Natural killer cell (primary cell): Measurements from ENCODE around the gene NTM. TPM values are rescaled to one million over a fixed set of nuclear protein-coding genes. Genes with fewer than 3 reads are reported as not detected.

Source experiments
- ATAC-seq, 3 donors: fragments of 150-1000 bp in 2 of 3; fragments of 200-7000 bp in 1 of 3; cut with Tn5 transposase; 1 replicate in 1 of 3; 2 replicates in 2 of 3; pipeline ENCODE4 v1.10.0; 2021; ENCODE audit warnings: mild to moderate bottlenecking in 2 of 3, moderate library complexity in 2 of 3
- DNase-seq, 2 donors: peaks; one replicate each; pipeline versions ENCODE4 v3.0.0 to v3.0.0-alpha.2; 2013 to 2021; ENCODE audit warnings: mixed read lengths in 1 of 2
- H3K27ac ChIP-seq: one replicate; pipeline ENCODE4 v1.5.1; 2013; ENCODE audit warnings: mild to moderate bottlenecking, low read length
- H3K27me3 ChIP-seq: one replicate; pipeline ENCODE4 v1.6.1; 2013; ENCODE audit warnings: low read length; ENCODE audit not compliant: control insufficient read depth, insufficient read depth
- H3K36me3 ChIP-seq: one replicate; pipeline ENCODE4 v1.6.1; 2013; ENCODE audit warnings: low read length; ENCODE audit not compliant: control insufficient read depth, insufficient read depth
- H3K4me1 ChIP-seq: one replicate; pipeline ENCODE4 v1.6.1; 2013; ENCODE audit warnings: low read length; ENCODE audit not compliant: control insufficient read depth, insufficient read depth
- H3K4me3 ChIP-seq: one replicate; pipeline ENCODE4 v1.5.1; 2013; ENCODE audit warnings: low read length
- H3K9me3 ChIP-seq: one replicate; pipeline ENCODE4 v1.6.1; 2013; ENCODE audit warnings: low read length; ENCODE audit not compliant: control insufficient read depth, insufficient read depth
- H3K27ac Mint-ChIP-seq, 2 donors: one replicate each; pipeline ENCODE4 v1.8.0; 2022; ENCODE audit warnings: mild to moderate bottlenecking in 2 of 2, mixed read lengths in 2 of 2, moderate library complexity in 1 of 2
- H3K27me3 Mint-ChIP-seq, 2 donors: one replicate each; pipeline ENCODE4 v1.8.0; 2022; ENCODE audit warnings: low read depth in 2 of 2, mixed read lengths in 2 of 2
- H3K36me3 Mint-ChIP-seq: one replicate; pipeline ENCODE4 v1.8.0; 2022; ENCODE audit warnings: mixed read lengths
- H3K4me1 Mint-ChIP-seq, 2 donors: one replicate each; pipeline ENCODE4 v1.8.0; 2022; ENCODE audit warnings: mixed read lengths in 2 of 2
- H3K4me3 Mint-ChIP-seq: one replicate; pipeline ENCODE4 v1.8.0; 2022; ENCODE audit warnings: mild to moderate bottlenecking, moderate library complexity, mixed read lengths
- H3K9me3 Mint-ChIP-seq, 2 donors: one replicate each; pipeline ENCODE4 v1.8.0; 2022; ENCODE audit warnings: mixed read lengths in 2 of 2
- WGBS: methylation state at CpG from one replicate; pipeline ENCODE4 v1.1.7; 2013; ENCODE audit warnings: missing lambda C conversion rate; ENCODE audit not compliant: insufficient coverage; 5-methylcytosine and 5-hydroxymethylcytosine counted together
- intact Hi-C: fragments of 100-400 bp; cut with micrococcal nuclease; formaldehyde crosslinking; loops from one replicate; pipeline ENCODE4 v1.14.2; 2022
- total RNA-seq, 4 donors: library from RNA; stranded (reverse); fragments of 120-200 nt in 1 of 4; gene quantifications; one replicate each; pipeline versions ENCODE4 v1.2.3 to v1.2.4, GENCODE V29; 2013 to 2022
- TF ChIP-seq, protein P1 (sequence below): fragments of 200-600 bp; IDR thresholded peaks from one replicate; pipeline ENCODE4 v1.8.0; 2022; ENCODE audit warnings: antibody characterized with exemption

NTM gene
- total RNA-seq, 3 donors from 2014 or later (not counting 1 experiment from before 2014, with no cell fraction given), result not detected

DNA sequence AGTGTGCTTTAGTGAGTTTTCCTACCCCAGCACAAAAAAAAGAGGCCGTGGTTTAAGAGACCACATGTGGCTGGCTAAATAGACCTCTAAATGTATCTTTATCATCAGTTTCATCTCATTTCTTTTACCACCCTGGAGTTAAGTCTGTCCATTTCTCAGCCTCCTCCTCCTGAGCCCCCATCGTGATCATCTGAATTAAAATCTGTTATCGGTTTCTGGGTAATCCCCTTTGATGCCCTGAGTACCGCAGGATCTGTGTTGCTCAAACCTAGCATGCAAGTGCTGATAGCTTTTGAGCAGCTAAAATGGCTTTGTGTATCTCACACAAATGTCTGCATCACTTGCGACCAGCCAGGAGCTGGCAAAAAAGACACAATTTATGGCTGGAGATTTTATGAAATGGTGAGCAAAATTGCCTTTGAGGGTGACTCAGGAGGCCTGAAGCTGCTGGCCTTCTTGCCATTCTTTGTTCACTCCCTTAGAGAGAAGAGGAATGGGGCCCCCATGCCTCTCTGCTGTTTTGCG is 236.5 kb downstream of the NTM start:
- peaks cover 4 to 5% of the 10 kb centered on the region in 2 donors for H3K27me3 Mint-ChIP-seq
- intact Hi-C loops, result no loop called here
- WGBS, result 90% methylated on average over 6 of the region's 6 CpGs

DNA sequence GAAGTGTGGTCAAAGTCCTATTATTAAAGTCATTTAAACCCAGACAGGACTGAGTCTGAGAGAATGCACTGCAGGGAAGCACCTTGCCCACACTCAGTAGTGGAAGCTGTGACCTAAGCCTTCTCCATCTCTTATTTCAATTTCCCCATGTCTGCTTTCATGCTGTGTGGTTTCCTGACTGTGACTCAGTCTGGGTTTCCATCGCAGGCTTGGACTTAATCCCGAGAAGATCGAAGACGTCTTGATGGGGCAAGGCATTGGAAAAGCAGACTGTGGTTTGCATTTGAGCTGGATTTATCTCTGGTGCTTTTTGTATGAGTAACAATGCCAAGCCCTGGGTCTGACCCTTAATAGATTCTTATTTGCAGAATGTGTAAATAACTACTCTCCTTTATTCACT is 238.9 kb downstream of the NTM start:
- no peaks in the 10 kb centered on the region for H3K36me3 ChIP-seq
- no peaks in the 10 kb centered on the region for H3K4me1 ChIP-seq
- H3K4me3 ChIP-seq, result no peak overlapping the region
- H3K27ac ChIP-seq, result no peak overlapping the region
- DNase-seq (no peak), ATAC-seq (no peak)
- no peak overlapping the region for H3K4me3 Mint-ChIP-seq
- no peaks in the 10 kb centered on the region for H3K9me3 ChIP-seq
- no peaks in the 10 kb centered on the region for H3K4me1 Mint-ChIP-seq
- 14% methylated on average over 4 of the region's 4 CpGs for WGBS
- TF ChIP-seq, protein P1, sequence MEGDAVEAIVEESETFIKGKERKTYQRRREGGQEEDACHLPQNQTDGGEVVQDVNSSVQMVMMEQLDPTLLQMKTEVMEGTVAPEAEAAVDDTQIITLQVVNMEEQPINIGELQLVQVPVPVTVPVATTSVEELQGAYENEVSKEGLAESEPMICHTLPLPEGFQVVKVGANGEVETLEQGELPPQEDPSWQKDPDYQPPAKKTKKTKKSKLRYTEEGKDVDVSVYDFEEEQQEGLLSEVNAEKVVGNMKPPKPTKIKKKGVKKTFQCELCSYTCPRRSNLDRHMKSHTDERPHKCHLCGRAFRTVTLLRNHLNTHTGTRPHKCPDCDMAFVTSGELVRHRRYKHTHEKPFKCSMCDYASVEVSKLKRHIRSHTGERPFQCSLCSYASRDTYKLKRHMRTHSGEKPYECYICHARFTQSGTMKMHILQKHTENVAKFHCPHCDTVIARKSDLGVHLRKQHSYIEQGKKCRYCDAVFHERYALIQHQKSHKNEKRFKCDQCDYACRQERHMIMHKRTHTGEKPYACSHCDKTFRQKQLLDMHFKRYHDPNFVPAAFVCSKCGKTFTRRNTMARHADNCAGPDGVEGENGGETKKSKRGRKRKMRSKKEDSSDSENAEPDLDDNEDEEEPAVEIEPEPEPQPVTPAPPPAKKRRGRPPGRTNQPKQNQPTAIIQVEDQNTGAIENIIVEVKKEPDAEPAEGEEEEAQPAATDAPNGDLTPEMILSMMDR, result no peak
- peaks cover 4 to 5% of the 10 kb centered on the region in 2 donors for H3K27me3 Mint-ChIP-seq
- peaks cover 0 to 3% of the 10 kb centered on the region in 2 donors for H3K9me3 Mint-ChIP-seq
- no peaks in the 10 kb centered on the region for H3K27me3 ChIP-seq
- H3K27ac Mint-ChIP-seq, result no peak overlapping the region
- intact Hi-C loops, result no loop called here
- no peaks in the 10 kb centered on the region for H3K36me3 Mint-ChIP-seq

More for the DNA sequence above, 236.5 kb downstream of the NTM start:
- Mint-ChIP-seq H3K36me3 (no peaks in the 10 kb centered on the region), H3K4me1 (no peaks in the 10 kb centered on the region), H3K27ac (no peak overlapping the region), H3K4me3 (no peak overlapping the region), H3K9me3 (peaks cover 0 to 3% of the 10 kb centered on the region in 2 donors)
- H3K9me3 ChIP-seq, result no peaks in the 10 kb centered on the region
- no peaks in the 10 kb centered on the region for H3K4me1 ChIP-seq
- H3K4me3 ChIP-seq, result no peak overlapping the region
- no peak overlapping the region for H3K27ac ChIP-seq
- H3K36me3 ChIP-seq, result no peaks in the 10 kb centered on the region
- TF ChIP-seq, protein P1, result no peak
- DNase-seq, result no peak
- H3K27me3 ChIP-seq, result no peaks in the 10 kb centered on the region
- ATAC-seq, result no peak

DNA sequence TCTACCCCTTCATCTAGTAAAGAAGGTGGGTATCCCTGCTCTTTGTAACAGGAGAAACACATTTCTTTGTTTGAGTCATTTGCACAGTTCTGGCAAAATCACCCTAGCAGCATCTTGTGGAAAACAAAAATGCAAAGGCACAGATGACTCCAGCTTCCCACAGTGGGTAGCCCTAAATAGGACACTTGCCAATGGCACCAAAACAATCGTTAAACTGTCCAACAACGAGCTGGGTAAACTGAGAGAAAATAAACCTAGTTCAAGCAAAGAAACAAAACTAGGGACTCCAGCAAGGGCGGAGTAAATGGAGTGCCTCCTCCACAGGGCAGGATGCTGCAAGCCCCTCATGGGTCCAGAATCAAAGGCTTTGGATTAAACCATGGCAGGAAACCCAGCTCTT is 239.5 kb downstream of the NTM start:
- WGBS, result 70% methylated on average over 3 of the region's 3 CpGs
- Histone ChIP-seq H3K4me3 (no peak overlapping the region), H3K36me3 (no peaks in the 10 kb centered on the region), H3K27ac (no peak overlapping the region), H3K27me3 (no peaks in the 10 kb centered on the region), H3K4me1 (no peaks in the 10 kb centered on the region), H3K9me3 (no peaks in the 10 kb centered on the region)
- no peak overlapping the region for H3K27ac Mint-ChIP-seq
- DNase-seq (no peak), ATAC-seq (no peak)
- H3K9me3 Mint-ChIP-seq, result peaks cover 0 to 3% of the 10 kb centered on the region in 2 donors
- no peak overlapping the region for H3K4me3 Mint-ChIP-seq
- no peaks in the 10 kb centered on the region for H3K4me1 Mint-ChIP-seq
- intact Hi-C loops, result no loop called here
- TF ChIP-seq, protein P1, result no peak
- peaks cover 4 to 5% of the 10 kb centered on the region in 2 donors for H3K27me3 Mint-ChIP-seq
- no peaks in the 10 kb centered on the region for H3K36me3 Mint-ChIP-seq

DNA sequence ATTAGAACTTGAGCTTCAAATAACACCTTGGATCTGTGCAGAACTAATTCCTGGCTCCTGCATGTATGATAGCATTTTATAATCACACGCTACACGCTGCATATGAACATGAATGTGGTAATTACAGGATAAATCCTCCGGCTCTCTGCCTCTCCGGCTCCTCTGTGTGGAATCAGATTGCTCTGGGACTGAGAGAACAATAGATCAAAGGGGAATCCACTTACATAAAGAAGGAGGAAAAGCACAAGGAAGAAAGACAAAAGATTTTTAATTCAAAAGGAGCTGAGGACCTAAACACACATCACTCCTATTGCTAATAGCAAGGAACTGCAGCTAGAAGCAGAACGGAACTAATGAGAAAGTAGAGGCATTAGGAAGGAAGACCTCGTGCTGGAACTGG is 240.9 kb downstream of the NTM start:
- Mint-ChIP-seq H3K4me1 (no peaks in the 10 kb centered on the region), H3K27ac (no peak overlapping the region), H3K9me3 (peaks cover 0 to 3% of the 10 kb centered on the region in 2 donors), H3K27me3 (peaks cover 4 to 5% of the 10 kb centered on the region in 2 donors), H3K4me3 (no peak overlapping the region), H3K36me3 (no peaks in the 10 kb centered on the region)
- H3K36me3 ChIP-seq, result no peaks in the 10 kb centered on the region
- H3K4me1 ChIP-seq, result no peaks in the 10 kb centered on the region
- H3K9me3 ChIP-seq, result no peaks in the 10 kb centered on the region
- ATAC-seq, result no peak
- TF ChIP-seq, protein P1, result no peak
- WGBS, result 86% methylated on average over 6 of the region's 6 CpGs
- no peak overlapping the region for H3K27ac ChIP-seq
- DNase-seq, result no peak
- no peaks in the 10 kb centered on the region for H3K27me3 ChIP-seq
- intact Hi-C loops, result no loop called here
- no peak overlapping the region for H3K4me3 ChIP-seq
